Osteoblast (primary cell): Measurements from ENCODE around the gene KHDC1L. TPM values are rescaled to one million over a fixed set of nuclear protein-coding genes. Genes with fewer than 3 reads are reported as not detected.

Experiments used
- DNase-seq: peaks from one replicate; pipeline ENCODE4 v3.0.0; 2011; ENCODE audit warnings: low spot score, mixed read lengths; ENCODE audit not compliant: insufficient read length; ENCODE audit errors: missing footprints
- H2AFZ ChIP-seq: 2 replicates; pipeline ENCODE4 v1.6.0; 2011; ENCODE audit warnings: mild to moderate bottlenecking, low read length
- H3K27ac ChIP-seq: 2 replicates; pipeline ENCODE4 v1.5.1; 2011; ENCODE audit warnings: mild to moderate bottlenecking, low read depth, low read length, moderate library complexity
- H3K27me3 ChIP-seq: 2 replicates; pipeline ENCODE4 v1.6.0; 2012; ENCODE audit warnings: mild to moderate bottlenecking, control low read depth, inconsistent platforms, low read length, moderate library complexity; ENCODE audit not compliant: insufficient read depth
- H3K36me3 ChIP-seq: 2 replicates; pipeline ENCODE4 v1.5.1; 2011; ENCODE audit warnings: mild to moderate bottlenecking, low read length, control low read depth, moderate library complexity; ENCODE audit not compliant: insufficient read depth
- H3K4me1 ChIP-seq: 2 replicates; pipeline ENCODE4 v1.5.1; 2011; ENCODE audit warnings: mild to moderate bottlenecking, low read length, control low read depth, moderate library complexity; ENCODE audit not compliant: insufficient read depth
- H3K4me2 ChIP-seq: 2 replicates; pipeline ENCODE4 v1.6.0; 2011; ENCODE audit warnings: mild to moderate bottlenecking, low read length; ENCODE audit not compliant: insufficient read depth
- H3K4me3 ChIP-seq: fragments of 200-600 bp; sonication (generic); 3 replicates; pipeline ENCODE4 v1.5.1; 2012; ENCODE audit warnings: mild to moderate bottlenecking, low read length, inconsistent platforms; ENCODE audit not compliant: insufficient read depth
- H3K79me2 ChIP-seq: 2 replicates; pipeline ENCODE4 v1.6.0; 2012; ENCODE audit warnings: mild to moderate bottlenecking, low read length, control low read depth, inconsistent platforms; ENCODE audit not compliant: insufficient read depth
- H3K9me3 ChIP-seq: 2 replicates; pipeline ENCODE4 v1.5.1; 2011; ENCODE audit warnings: low read depth, low read length, control low read depth
- H4K20me1 ChIP-seq: 2 replicates; pipeline ENCODE4 v1.6.0; 2012; ENCODE audit warnings: mild to moderate bottlenecking, low read length, control low read depth; ENCODE audit not compliant: insufficient read depth
- total RNA-seq: library from RNA; depleted of rRNA; stranded (reverse); fragments of >200 nt; gene quantifications from 2 replicates; pipeline ENCODE4 v1.2.3, GENCODE V29; 2012
- TF ChIP-seq, protein P1 (sequence below): IDR thresholded peaks from 2 replicates; pipeline ENCODE4 v1.5.1; 2011; ENCODE audit warnings: mild to moderate bottlenecking, low read depth, low read length, moderate library complexity; ENCODE audit errors: extremely low read depth

Gene KHDC1L
- total RNA-seq, 1 donor, result 0.72 TPM

DNA sequence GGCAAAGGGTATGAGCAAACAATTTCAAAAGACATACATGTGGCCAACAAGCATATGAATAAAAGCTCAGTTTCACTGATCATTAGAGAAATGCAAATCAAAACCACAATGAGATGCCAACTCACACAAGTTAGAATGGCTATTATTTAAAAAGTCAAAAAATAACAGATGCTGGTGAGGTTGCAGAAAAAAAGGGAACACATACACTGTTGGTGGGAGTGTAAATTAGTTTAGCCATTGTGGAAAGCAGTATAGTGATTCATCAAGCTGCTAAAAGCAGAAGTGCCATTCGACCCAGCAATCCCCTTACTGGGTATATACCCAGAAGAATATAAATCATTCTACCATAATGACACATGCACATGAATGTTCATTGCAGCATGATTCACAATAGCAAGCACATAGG lies 6.7 kb upstream of the KHDC1L start:
- H3K9me3 ChIP-seq, result no peaks in the 10 kb centered on the region
- H3K4me1 ChIP-seq, result peaks cover 20% of the 10 kb centered on the region
- H3K4me2 ChIP-seq, result no peak overlapping the region
- H3K36me3 ChIP-seq, result no peaks in the 10 kb centered on the region
- H3K79me2 ChIP-seq, result no peaks in the 10 kb centered on the region
- no peak for DNase-seq
- H3K27ac ChIP-seq, result no peak overlapping the region
- TF ChIP-seq, protein P1, sequence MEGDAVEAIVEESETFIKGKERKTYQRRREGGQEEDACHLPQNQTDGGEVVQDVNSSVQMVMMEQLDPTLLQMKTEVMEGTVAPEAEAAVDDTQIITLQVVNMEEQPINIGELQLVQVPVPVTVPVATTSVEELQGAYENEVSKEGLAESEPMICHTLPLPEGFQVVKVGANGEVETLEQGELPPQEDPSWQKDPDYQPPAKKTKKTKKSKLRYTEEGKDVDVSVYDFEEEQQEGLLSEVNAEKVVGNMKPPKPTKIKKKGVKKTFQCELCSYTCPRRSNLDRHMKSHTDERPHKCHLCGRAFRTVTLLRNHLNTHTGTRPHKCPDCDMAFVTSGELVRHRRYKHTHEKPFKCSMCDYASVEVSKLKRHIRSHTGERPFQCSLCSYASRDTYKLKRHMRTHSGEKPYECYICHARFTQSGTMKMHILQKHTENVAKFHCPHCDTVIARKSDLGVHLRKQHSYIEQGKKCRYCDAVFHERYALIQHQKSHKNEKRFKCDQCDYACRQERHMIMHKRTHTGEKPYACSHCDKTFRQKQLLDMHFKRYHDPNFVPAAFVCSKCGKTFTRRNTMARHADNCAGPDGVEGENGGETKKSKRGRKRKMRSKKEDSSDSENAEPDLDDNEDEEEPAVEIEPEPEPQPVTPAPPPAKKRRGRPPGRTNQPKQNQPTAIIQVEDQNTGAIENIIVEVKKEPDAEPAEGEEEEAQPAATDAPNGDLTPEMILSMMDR, result no peak
- H4K20me1 ChIP-seq, result no peaks in the 10 kb centered on the region
- no peak overlapping the region for H3K4me3 ChIP-seq
- H3K27me3 ChIP-seq, result no peaks in the 10 kb centered on the region
- H2AFZ ChIP-seq, result no peak overlapping the region

DNA sequence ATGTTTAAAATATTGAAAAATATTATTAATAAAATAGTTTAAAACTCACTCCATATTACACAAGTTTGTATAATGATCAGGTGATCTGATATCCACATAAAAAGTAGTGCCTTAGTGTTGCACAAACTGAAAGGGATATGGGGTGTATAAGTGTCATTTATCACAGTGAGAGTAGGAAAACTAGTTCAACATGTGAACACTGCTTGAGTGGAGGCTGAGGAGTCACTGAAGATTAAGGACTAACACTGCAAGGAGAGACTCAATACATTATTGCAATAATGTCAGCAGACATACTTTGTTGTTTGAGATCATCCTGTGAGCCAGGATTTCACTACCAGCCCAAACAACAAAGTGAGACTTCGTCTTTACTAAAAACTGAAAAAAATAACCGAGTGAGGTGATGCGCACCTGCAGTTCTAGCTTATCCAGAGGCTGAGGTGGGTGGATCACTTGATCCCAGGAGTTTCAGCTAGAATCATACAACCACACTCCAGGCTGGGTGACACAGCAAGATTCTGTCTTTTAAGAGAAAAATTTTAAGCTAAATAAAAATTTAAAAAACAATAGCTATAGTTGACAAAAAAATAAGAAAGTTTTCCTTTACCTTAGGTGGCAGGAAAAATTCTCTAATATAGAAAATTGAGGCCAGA lies 2.4 kb upstream of the KHDC1L start:
- Histone ChIP-seq H3K4me2 (no peak overlapping the region), H3K4me3 (no peak overlapping the region), H3K9me3 (no peaks in the 10 kb centered on the region), H3K27ac (no peak overlapping the region), H2AFZ (no peak overlapping the region), H4K20me1 (no peaks in the 10 kb centered on the region), H3K36me3 (no peaks in the 10 kb centered on the region), H3K4me1 (no peaks in the 10 kb centered on the region), H3K27me3 (no peaks in the 10 kb centered on the region), H3K79me2 (no peaks in the 10 kb centered on the region)
- DNase-seq, result peak; percentile 65
- TF ChIP-seq, protein P1, result no peak

DNA sequence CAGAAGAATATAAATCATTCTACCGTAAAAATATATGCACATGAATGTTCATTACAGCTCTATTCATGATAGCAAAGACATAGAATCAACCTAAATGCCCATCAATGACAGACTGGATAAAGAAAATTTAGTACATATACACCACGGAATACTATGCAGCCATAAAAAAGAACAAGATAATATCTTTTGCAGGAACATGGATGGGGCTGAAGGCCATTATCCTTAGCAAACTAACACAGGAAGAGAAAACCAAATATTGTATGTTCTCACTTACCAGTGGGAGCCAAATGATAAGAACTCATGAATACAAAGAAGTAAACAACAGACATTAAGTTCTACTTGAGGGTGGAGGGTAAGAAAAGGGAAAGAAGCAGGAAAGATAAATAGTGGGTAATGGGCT lies 8.4 kb downstream of the KHDC1L start:
- H3K27me3 ChIP-seq, result no peaks in the 10 kb centered on the region
- no peaks in the 10 kb centered on the region for H3K79me2 ChIP-seq
- H3K4me3 ChIP-seq, result no peak overlapping the region
- no peak overlapping the region for H3K4me2 ChIP-seq
- no peaks in the 10 kb centered on the region for H3K9me3 ChIP-seq
- H3K36me3 ChIP-seq, result no peaks in the 10 kb centered on the region
- no peak overlapping the region for H2AFZ ChIP-seq
- H4K20me1 ChIP-seq, result no peaks in the 10 kb centered on the region
- no peaks in the 10 kb centered on the region for H3K4me1 ChIP-seq
- H3K27ac ChIP-seq, result no peak overlapping the region
- DNase-seq, result no peak
- TF ChIP-seq, protein P1, result no peak

DNA sequence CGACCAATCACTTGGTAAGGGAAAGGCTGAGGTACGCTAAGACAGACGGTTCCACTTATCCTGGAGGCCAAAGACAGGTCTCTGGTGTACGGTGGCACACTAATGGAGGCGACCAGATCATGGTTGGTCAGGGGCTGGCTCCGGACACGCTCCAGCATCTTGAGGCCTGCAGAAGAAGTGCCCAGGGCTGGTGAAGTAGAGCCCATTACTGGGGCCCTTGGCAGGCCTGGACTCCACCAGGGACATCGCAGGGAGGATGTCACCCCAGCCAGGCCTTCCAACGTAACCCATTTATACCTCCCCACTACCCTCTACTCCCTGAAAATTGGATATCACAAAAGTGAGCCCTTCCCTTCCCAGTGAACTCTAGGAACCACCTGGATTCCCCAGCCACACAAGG lies 16.2 kb downstream of the KHDC1L start:
- Histone ChIP-seq H3K4me1 (no peaks in the 10 kb centered on the region), H3K36me3 (no peaks in the 10 kb centered on the region), H3K27ac (no peak overlapping the region), H3K4me2 (no peak overlapping the region), H3K27me3 (no peaks in the 10 kb centered on the region), H3K9me3 (no peaks in the 10 kb centered on the region), H3K79me2 (no peaks in the 10 kb centered on the region), H3K4me3 (no peak overlapping the region), H2AFZ (no peak overlapping the region), H4K20me1 (no peaks in the 10 kb centered on the region)
- TF ChIP-seq, protein P1, result no peak
- no peak for DNase-seq
